ENCODE results near the gene PLCH1.

Gene PLCH1

GRCh38 chr3:155676252-155676981 lies 68.5 kb downstream of the PLCH1 start:
- DNase-seq = no peak

- no peak for DNase-seq
Measured at GRCh38 chr3:155675094-155675493, 69.8 kb downstream of the PLCH1 start.

- no peak for DNase-seq
Measured at GRCh38 chr3:155673421-155673820, 71.5 kb downstream of the PLCH1 start.

GRCh38 chr3:155670335-155670734 lies 74.5 kb downstream of the PLCH1 start:
- DNase-seq = no peak

- DNase-seq = no peak
Measured at GRCh38 chr3:155667988-155668387, 76.9 kb downstream of the PLCH1 start.

GRCh38 chr3:155664925-155665695 lies 79.8 kb downstream of the PLCH1 start:
- no peak for DNase-seq

- DNase-seq = no peak
Measured at GRCh38 chr3:155663467-155664212, 81.2 kb downstream of the PLCH1 start.

GRCh38 chr3:155661760-155662159 lies 83.1 kb downstream of the PLCH1 start:
- DNase-seq = no peak

- DNase-seq = no peak
Measured at GRCh38 chr3:155661042-155661441, 83.8 kb downstream of the PLCH1 start.

GRCh38 chr3:155658671-155659261 lies 86.1 kb downstream of the PLCH1 start:
- DNase-seq = no peak

GRCh38 chr3:155658006-155658405 lies 86.9 kb downstream of the PLCH1 start:
- no peak for DNase-seq

- DNase-seq = no peak
Measured at GRCh38 chr3:155657161-155657560, 87.7 kb downstream of the PLCH1 start.

- no peak for DNase-seq
Measured at GRCh38 chr3:155656466-155656865, 88.4 kb downstream of the PLCH1 start.

GRCh38 chr3:155651489-155652218 lies 93.2 kb downstream of the PLCH1 start:
- no peak for DNase-seq

GRCh38 chr3:155648013-155648591 lies 96.8 kb downstream of the PLCH1 start:
- no peak for DNase-seq

- DNase-seq = no peak
Measured at GRCh38 chr3:155647206-155647605, 97.7 kb downstream of the PLCH1 start.

GRCh38 chr3:155646669-155647068 lies 98.2 kb downstream of the PLCH1 start:
- DNase-seq = no peak

GRCh38 chr3:155646128-155646527 lies 98.7 kb downstream of the PLCH1 start:
- no peak for DNase-seq

GRCh38 chr3:155643581-155644165 lies 101.2 kb downstream of the PLCH1 start:
- no peak for DNase-seq

- no peak for DNase-seq
Measured at GRCh38 chr3:155641956-155642355, 102.9 kb downstream of the PLCH1 start.

- DNase-seq = no peak
Measured at GRCh38 chr3:155640098-155640497, 104.8 kb downstream of the PLCH1 start.
